GM10266 (cell line): ENCODE data around the gene TIMP2.

ENCODE experiments used
- DNase-seq: peaks from one replicate; pipeline ENCODE4 v3.0.0; 2012; ENCODE audit errors: extremely low spot score
- CTCF ChIP-seq: IDR thresholded peaks from 2 replicates; pipeline ENCODE4 v1.5.1; 2012; ENCODE audit warnings: mild to moderate bottlenecking, low read depth; ENCODE audit not compliant: control insufficient read depth, insufficient read depth; ENCODE audit errors: missing control alignments

The TIMP2 gene

GRCh38 chr17:78857266-78857665 lies 67.9 kb downstream of the TIMP2 start:
- no peak for TF ChIP-seq CTCF
- no peak for DNase-seq

- TF ChIP-seq CTCF = no peak
- DNase-seq = no peak
Observed at GRCh38 chr17:78855561-78856165, 69.5 kb downstream of the TIMP2 start.

- TF ChIP-seq CTCF = no peak
- DNase-seq = no peak
Observed at GRCh38 chr17:78854508-78854907, 70.7 kb downstream of the TIMP2 start.

- DNase-seq = no peak
- TF ChIP-seq CTCF = no peak
Observed at GRCh38 chr17:78853926-78854394, 71.2 kb downstream of the TIMP2 start.

GRCh38 chr17:78852709-78853121 lies 72.5 kb downstream of the TIMP2 start:
- peak; percentile 46 for TF ChIP-seq CTCF
- DNase-seq = no peak

- TF ChIP-seq CTCF = no peak
- no peak for DNase-seq
Observed at GRCh38 chr17:78849026-78849425, 76.2 kb downstream of the TIMP2 start.

GRCh38 chr17:78847052-78847451 lies 78.1 kb downstream of the TIMP2 start:
- no peak for DNase-seq
- TF ChIP-seq CTCF = no peak
